Esophagus muscularis mucosa (tissue), 4 donors: ENCODE measurements around the gene RHNO1. TPM values are rescaled to one million over a fixed set of nuclear protein-coding genes. Genes with fewer than 3 reads are reported as not detected.

Experiments used
- DNase-seq: peaks from one replicate; pipeline ENCODE4 v3.0.0-alpha.2; 2017; ENCODE audit errors: extremely low spot score
- H3K27ac ChIP-seq, 4 donors: fragments of 200-600 bp; sonication (generic); replicated peaks in 1 of 4; 1 replicate in 3 of 4; 2 replicates in 1 of 4; pipeline ENCODE4 v1.5.1; 2016 to 2019; ENCODE audit warnings: mild to moderate bottlenecking in 1 of 4
- H3K27me3 ChIP-seq, 4 donors: fragments of 200-600 bp; sonication (generic); one replicate each; pipeline versions ENCODE4 v1.5.1 to v1.6.0; 2016 to 2019
- H3K36me3 ChIP-seq, 4 donors: fragments of 200-600 bp; sonication (generic); one replicate each; pipeline ENCODE4 v1.5.1; 2016 to 2019
- H3K4me1 ChIP-seq, 4 donors: fragments of 200-600 bp; sonication (generic); one replicate each; pipeline ENCODE4 v1.5.1; 2016 to 2019
- H3K4me3 ChIP-seq, 4 donors: fragments of 200-600 bp; sonication (generic); 1 replicate in 2 of 4; 2 replicates in 2 of 4; pipeline ENCODE4 v1.5.1; 2016 to 2019; ENCODE audit warnings: mild to moderate bottlenecking in 4 of 4, moderate library complexity in 1 of 4
- H3K9me3 ChIP-seq, 4 donors: fragments of 200-600 bp; sonication (generic); 1 replicate in 3 of 4; 2 replicates in 1 of 4; pipeline ENCODE4 v1.5.1; 2016 to 2019
- EP300 ChIP-seq: sonication (generic); formaldehyde crosslinking; IDR thresholded peaks from one replicate; pipeline ENCODE4 v1.6.1; 2017; ENCODE audit warnings: antibody characterized with exemption
- POLR2A ChIP-seq: fragments of 450-650 bp; IDR thresholded peaks from one replicate; pipeline ENCODE4 v1.6.1; 2017; ENCODE audit warnings: antibody characterized with exemption, moderate library complexity, mild to moderate bottlenecking, low read depth
- POLR2AphosphoS5 ChIP-seq, 2 donors: sonication (generic); formaldehyde crosslinking; IDR thresholded peaks; one replicate each; pipeline ENCODE4 v1.6.1; 2017; ENCODE audit warnings: antibody characterized with exemption in 2 of 2
- WGBS: methylation state at CpG from one replicate; pipeline ENCODE4 v1.1.5; 2018; 5-methylcytosine and 5-hydroxymethylcytosine counted together
- intact Hi-C: fragments of 100-400 bp; cut with DNase I; formaldehyde crosslinking; loops from one replicate; pipeline ENCODE4 v1.15.1; 2023
- total RNA-seq, 4 donors: library from RNA; depleted of rRNA; stranded (reverse); fragments of >200 nt; gene quantifications; one replicate each; pipeline versions ENCODE4 v1.1.0 to v1.2.1, GENCODE V29; 2016
- TF ChIP-seq, protein P1 (sequence below), 3 experiments: fragments of 200-600 bp in 2 of 3; fragments of 450-650 bp in 1 of 3; sonication (generic) in 2 of 3; IDR thresholded peaks; one replicate each; pipeline ENCODE4 v1.5.1; 2017 to 2019; ENCODE audit warnings: antibody characterized with exemption in 3 of 3, mild to moderate bottlenecking in 2 of 3, moderate library complexity in 1 of 3

The RHNO1 gene
- total RNA-seq, 4 donors from 2014 or later = 7.1 to 9.7 (median 8.9) TPM

DNA sequence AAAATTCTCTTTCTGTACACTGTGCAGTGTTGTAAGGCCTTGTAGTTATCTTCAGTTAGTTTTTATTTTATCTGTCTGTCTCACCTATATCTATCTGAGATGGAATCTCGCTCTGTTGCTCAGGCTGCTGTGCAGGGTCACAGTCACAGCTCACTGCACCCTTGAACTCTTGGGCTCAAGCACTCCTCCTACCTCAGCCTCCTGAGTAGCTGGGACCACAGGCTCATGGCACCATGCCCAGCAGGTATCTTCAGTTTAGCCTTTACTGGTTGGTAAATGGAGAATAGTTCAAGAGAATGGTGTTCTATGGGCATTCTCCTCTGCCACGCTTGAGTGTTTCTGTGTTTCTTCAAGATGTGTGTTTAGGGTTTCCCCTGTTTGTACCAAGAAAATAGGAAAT is 27.2 kb downstream of the RHNO1 start:
- no peak overlapping the region for H3K27ac ChIP-seq
- TF ChIP-seq POLR2A = no peak
- no peak for DNase-seq
- intact Hi-C loops = no loop called here
- peaks cover 4 to 23% (median 12%) of the 10 kb centered on the region in 4 donors for H3K4me1 ChIP-seq
- H3K36me3 ChIP-seq = no peaks in the 10 kb centered on the region
- H3K9me3 ChIP-seq = no peaks in the 10 kb centered on the region
- no peaks in the 10 kb centered on the region for H3K27me3 ChIP-seq
- WGBS = 100% methylated on average over 2 of the region's 2 CpGs
- no peak overlapping the region for H3K4me3 ChIP-seq

GRCh38 chr12:2912216-2912575 is 35.2 kb downstream of the RHNO1 start:
- DNase-seq = no peak
- peaks cover 10 to 70% (median 31%) of the 10 kb centered on the region in 4 donors for H3K36me3 ChIP-seq
- WGBS = 93% methylated on average over 3 of the region's 3 CpGs
- H3K4me3 ChIP-seq = no peak overlapping the region
- H3K9me3 ChIP-seq = no peaks in the 10 kb centered on the region
- peaks cover 0 to 3% (median 0%) of the 10 kb centered on the region in 4 donors for H3K4me1 ChIP-seq
- no peak overlapping the region for H3K27ac ChIP-seq
- no peaks in the 10 kb centered on the region for H3K27me3 ChIP-seq
- intact Hi-C loops = no loop called here
- TF ChIP-seq, protein P1, sequence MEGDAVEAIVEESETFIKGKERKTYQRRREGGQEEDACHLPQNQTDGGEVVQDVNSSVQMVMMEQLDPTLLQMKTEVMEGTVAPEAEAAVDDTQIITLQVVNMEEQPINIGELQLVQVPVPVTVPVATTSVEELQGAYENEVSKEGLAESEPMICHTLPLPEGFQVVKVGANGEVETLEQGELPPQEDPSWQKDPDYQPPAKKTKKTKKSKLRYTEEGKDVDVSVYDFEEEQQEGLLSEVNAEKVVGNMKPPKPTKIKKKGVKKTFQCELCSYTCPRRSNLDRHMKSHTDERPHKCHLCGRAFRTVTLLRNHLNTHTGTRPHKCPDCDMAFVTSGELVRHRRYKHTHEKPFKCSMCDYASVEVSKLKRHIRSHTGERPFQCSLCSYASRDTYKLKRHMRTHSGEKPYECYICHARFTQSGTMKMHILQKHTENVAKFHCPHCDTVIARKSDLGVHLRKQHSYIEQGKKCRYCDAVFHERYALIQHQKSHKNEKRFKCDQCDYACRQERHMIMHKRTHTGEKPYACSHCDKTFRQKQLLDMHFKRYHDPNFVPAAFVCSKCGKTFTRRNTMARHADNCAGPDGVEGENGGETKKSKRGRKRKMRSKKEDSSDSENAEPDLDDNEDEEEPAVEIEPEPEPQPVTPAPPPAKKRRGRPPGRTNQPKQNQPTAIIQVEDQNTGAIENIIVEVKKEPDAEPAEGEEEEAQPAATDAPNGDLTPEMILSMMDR (IDR thresholded peaks at IDR 0.05) = no peak
- no peak for TF ChIP-seq POLR2AphosphoS5 (IDR thresholded peaks at IDR 0.05)
- TF ChIP-seq EP300 = no peak
- TF ChIP-seq POLR2A = no peak

DNA sequence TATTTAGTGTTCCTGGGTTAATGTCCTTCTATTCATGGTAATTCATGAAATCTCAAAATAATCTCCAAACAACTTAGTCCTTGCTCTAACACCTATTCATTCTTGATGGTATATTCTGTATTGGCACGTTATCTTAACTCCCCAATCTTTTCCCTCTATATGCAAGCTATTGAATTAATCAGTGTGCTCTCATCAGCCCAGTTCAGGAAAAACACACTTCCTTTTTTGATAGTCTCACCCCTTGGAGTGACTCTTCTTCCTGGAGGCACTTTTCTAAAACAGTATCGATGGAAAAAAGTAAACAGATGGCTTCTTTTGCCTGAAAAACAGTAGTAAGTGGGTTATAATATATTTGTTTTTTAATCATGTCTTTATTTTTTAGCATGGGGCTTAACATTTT is 42.2 kb downstream of the RHNO1 start:
- no peak for TF ChIP-seq POLR2A
- TF ChIP-seq, protein P1 (IDR thresholded peaks at IDR 0.05) = no peak
- no peak for TF ChIP-seq EP300
- no peak for TF ChIP-seq POLR2AphosphoS5 (IDR thresholded peaks at IDR 0.05)
- H3K4me1 ChIP-seq = no peaks in the 10 kb centered on the region
- no peak overlapping the region for H3K4me3 ChIP-seq
- no peaks in the 10 kb centered on the region for H3K9me3 ChIP-seq
- H3K27me3 ChIP-seq = no peaks in the 10 kb centered on the region
- H3K36me3 ChIP-seq = peaks cover 23 to 94% (median 49%) of the 10 kb centered on the region in 4 donors
- no peak for DNase-seq
- WGBS = 76% methylated on average over 2 of the region's 2 CpGs
- intact Hi-C loops = no loop called here
- H3K27ac ChIP-seq = no peak overlapping the region

- no peak for TF ChIP-seq EP300
- no peak for TF ChIP-seq POLR2A
- TF ChIP-seq, protein P1 (IDR thresholded peaks at IDR 0.05) = no peak
- no peak for DNase-seq
- WGBS = 100% methylated on average over 2 of the region's 2 CpGs
- Histone ChIP-seq H3K4me1 (no peaks in the 10 kb centered on the region), H3K36me3 (peaks cover 22 to 96% (median 64%) of the 10 kb centered on the region in 4 donors), H3K27me3 (no peaks in the 10 kb centered on the region), H3K27ac (no peak overlapping the region), H3K4me3 (no peak overlapping the region), H3K9me3 (no peaks in the 10 kb centered on the region)
- intact Hi-C loops = no loop called here
These were observed 45.3 kb downstream of the RHNO1 start for GRCh38 chr12:2922329-2922728.

GRCh38 chr12:2923057-2923456 is 46.0 kb downstream of the RHNO1 start:
- no peak overlapping the region for H3K4me3 ChIP-seq
- WGBS = 98% methylated on average over 9 of the region's 9 CpGs
- no peaks in the 10 kb centered on the region for H3K4me1 ChIP-seq
- TF ChIP-seq POLR2A (no peak), POLR2AphosphoS5 (IDR thresholded peaks at IDR 0.05) (no peak), EP300 (no peak)
- TF ChIP-seq, protein P1 (IDR thresholded peaks at IDR 0.05) = no peak
- H3K9me3 ChIP-seq = no peaks in the 10 kb centered on the region
- H3K27me3 ChIP-seq = no peaks in the 10 kb centered on the region
- intact Hi-C loops = no loop called here
- H3K36me3 ChIP-seq = peaks cover 24 to 94% (median 66%) of the 10 kb centered on the region in 4 donors
- DNase-seq = no peak
- no peak overlapping the region for H3K27ac ChIP-seq
